Measurements from ENCODE around the gene KRT35. TPM values are rescaled to one million over a fixed set of nuclear protein-coding genes. Genes with fewer than 3 reads are reported as not detected.

KRT35 gene
- total RNA-seq, 1 donor from 2014 or later, result not detected

DNA sequence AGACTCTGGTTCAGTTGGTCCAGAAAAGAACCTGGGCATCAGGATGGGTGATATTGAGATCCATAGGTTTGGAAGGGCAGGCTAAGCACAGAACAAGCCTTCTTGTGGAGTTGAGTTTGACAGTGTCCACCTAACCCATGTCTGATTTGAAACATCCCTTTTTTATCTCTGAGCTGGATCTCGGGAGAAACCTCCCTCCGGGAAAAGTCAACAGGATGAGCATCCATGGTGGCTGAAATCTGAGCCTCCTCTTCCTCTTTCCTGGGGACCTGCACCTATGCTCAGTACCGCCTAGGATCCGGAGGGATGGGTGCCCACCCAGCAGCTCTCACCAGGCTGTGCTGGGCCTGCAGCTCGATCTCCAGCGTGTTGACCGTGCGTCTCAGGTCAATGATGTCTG is 17.2 kb downstream of the KRT35 start:
- Histone ChIP-seq H3K9ac (ENCODE audit: low read length) (no peak overlapping the region), H3K4me3 (ENCODE audit: insufficient read depth, low read depth, low read length) (no peak overlapping the region), H3K4me1 (ENCODE audit: insufficient read depth, low read length) (peaks cover 11% of the 10 kb centered on the region), H3K9me3 (ENCODE audit: insufficient read depth, low read depth, low read length) (no peaks in the 10 kb centered on the region), H3K36me3 (ENCODE audit: insufficient read depth, low read length) (no peaks in the 10 kb centered on the region), H3K79me2 (ENCODE audit: insufficient read depth, low read length) (no peaks in the 10 kb centered on the region), H2AFZ (ENCODE audit: low read depth, low read length) (no peak overlapping the region), H3K4me2 (ENCODE audit: low read length) (no peak overlapping the region), H4K20me1 (ENCODE audit: insufficient read depth, low read length) (no peaks in the 10 kb centered on the region), H3K27ac (ENCODE audit: low read depth, low read length) (no peak overlapping the region), H3K27me3 (ENCODE audit: insufficient read depth, low read length) (no peaks in the 10 kb centered on the region)
- no peak overlapping the region for H3K27ac Mint-ChIP-seq (ENCODE audit: unreplicated experiment)
- no peak overlapping the region for H3K4me3 Mint-ChIP-seq (ENCODE audit: unreplicated experiment)
- H3K27me3 Mint-ChIP-seq (ENCODE audit: low read depth, unreplicated experiment), result peaks cover 29% of the 10 kb centered on the region
- DNase-seq (ENCODE audit: low read depth) (no peak), FAIRE-seq (no peak)
- peaks cover 6% of the 10 kb centered on the region for H3K4me1 Mint-ChIP-seq (ENCODE audit: low read depth, unreplicated experiment)
- H3K9me3 Mint-ChIP-seq (ENCODE audit: unreplicated experiment), result peaks cover 7% of the 10 kb centered on the region
- TF ChIP-seq EZH2 (IDR thresholded peaks at IDR 0.05; ENCODE audit: insufficient read depth, low read length) (no peak), CTCF (IDR thresholded peaks at IDR 0.05; ENCODE audit: insufficient read depth, low read depth, low read length) (no peak)
- no peaks in the 10 kb centered on the region for H3K36me3 Mint-ChIP-seq (ENCODE audit: low read depth, unreplicated experiment)

DNA sequence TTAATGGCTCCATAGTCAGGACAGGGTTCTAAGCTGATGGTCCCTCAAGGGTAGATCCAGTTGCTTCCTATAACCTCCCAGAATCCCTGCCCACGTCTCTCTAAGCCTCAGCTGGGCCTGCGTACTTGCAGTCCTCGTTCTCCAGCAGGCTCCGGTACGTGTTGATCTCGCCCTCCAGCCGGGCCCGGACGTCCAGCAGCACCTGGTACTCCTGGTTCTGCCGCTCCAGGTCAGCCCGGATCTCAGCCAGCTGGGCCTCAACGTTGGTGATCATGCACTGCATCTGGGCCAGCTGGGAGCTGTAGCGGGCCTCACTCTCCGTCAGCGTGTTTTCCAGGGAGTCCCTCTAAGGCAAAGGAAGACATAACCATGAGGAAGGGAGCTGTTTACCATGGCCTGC is 18.2 kb downstream of the KRT35 start:
- no peaks in the 10 kb centered on the region for H3K36me3 ChIP-seq (ENCODE audit: insufficient read depth, low read length)
- Mint-ChIP-seq H3K4me3 (ENCODE audit: unreplicated experiment) (no peak overlapping the region), H3K36me3 (ENCODE audit: low read depth, unreplicated experiment) (no peaks in the 10 kb centered on the region), H3K27ac (ENCODE audit: unreplicated experiment) (no peak overlapping the region), H3K27me3 (ENCODE audit: low read depth, unreplicated experiment) (peaks cover 35% of the 10 kb centered on the region), H3K4me1 (ENCODE audit: low read depth, unreplicated experiment) (peaks cover 4% of the 10 kb centered on the region), H3K9me3 (ENCODE audit: unreplicated experiment) (peaks cover 4% of the 10 kb centered on the region)
- H3K27ac ChIP-seq (ENCODE audit: low read depth, low read length), result no peak overlapping the region
- H3K4me3 ChIP-seq (ENCODE audit: insufficient read depth, low read depth, low read length), result no peak overlapping the region
- H3K9me3 ChIP-seq (ENCODE audit: insufficient read depth, low read depth, low read length), result no peaks in the 10 kb centered on the region
- no peak overlapping the region for H3K9ac ChIP-seq (ENCODE audit: low read length)
- DNase-seq (ENCODE audit: low read depth) (no peak), FAIRE-seq (no peak)
- H3K4me1 ChIP-seq (ENCODE audit: insufficient read depth, low read length), result peaks cover 11% of the 10 kb centered on the region
- no peak overlapping the region for H3K4me2 ChIP-seq (ENCODE audit: low read length)
- H2AFZ ChIP-seq (ENCODE audit: low read depth, low read length), result no peak overlapping the region
- no peak for TF ChIP-seq EZH2 (IDR thresholded peaks at IDR 0.05; ENCODE audit: insufficient read depth, low read length)
- TF ChIP-seq CTCF (IDR thresholded peaks at IDR 0.05; ENCODE audit: insufficient read depth, low read depth, low read length), result no peak
- no peaks in the 10 kb centered on the region for H4K20me1 ChIP-seq (ENCODE audit: insufficient read depth, low read length)
- no peaks in the 10 kb centered on the region for H3K79me2 ChIP-seq (ENCODE audit: insufficient read depth, low read length)
- no peaks in the 10 kb centered on the region for H3K27me3 ChIP-seq (ENCODE audit: insufficient read depth, low read length)

DNA sequence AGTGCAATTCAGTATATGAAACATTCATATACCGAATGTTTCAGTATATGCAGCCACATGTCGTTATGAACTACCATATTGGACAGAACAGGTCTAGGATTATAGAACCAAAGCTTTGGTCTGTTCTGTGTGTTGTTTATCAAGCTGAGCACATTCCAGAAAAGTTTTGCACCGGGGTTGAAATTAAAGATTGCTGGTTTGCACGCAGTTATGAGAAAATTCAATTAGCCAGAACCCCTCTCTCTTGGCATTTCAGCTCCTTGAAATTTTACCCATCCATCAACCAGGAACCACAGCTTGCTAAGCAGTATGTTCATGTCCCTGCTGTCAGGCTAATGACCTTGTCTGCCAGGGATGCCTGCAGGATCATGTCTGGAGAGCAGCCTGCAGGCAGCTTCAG is 23.3 kb downstream of the KRT35 start:
- H3K4me1 ChIP-seq (ENCODE audit: insufficient read depth, low read length), result no peaks in the 10 kb centered on the region
- Mint-ChIP-seq H3K9me3 (ENCODE audit: unreplicated experiment) (peaks cover 11% of the 10 kb centered on the region), H3K36me3 (ENCODE audit: low read depth, unreplicated experiment) (peaks cover 3% of the 10 kb centered on the region), H3K27ac (ENCODE audit: unreplicated experiment) (no peak overlapping the region), H3K27me3 (ENCODE audit: low read depth, unreplicated experiment) (peaks cover 58% of the 10 kb centered on the region), H3K4me3 (ENCODE audit: unreplicated experiment) (no peak overlapping the region), H3K4me1 (ENCODE audit: low read depth, unreplicated experiment) (no peaks in the 10 kb centered on the region)
- DNase-seq (ENCODE audit: low read depth), result no peak
- H4K20me1 ChIP-seq (ENCODE audit: insufficient read depth, low read length), result no peaks in the 10 kb centered on the region
- H3K27ac ChIP-seq (ENCODE audit: low read depth, low read length), result no peak overlapping the region
- no peak overlapping the region for H3K4me2 ChIP-seq (ENCODE audit: low read length)
- H2AFZ ChIP-seq (ENCODE audit: low read depth, low read length), result no peak overlapping the region
- H3K9me3 ChIP-seq (ENCODE audit: insufficient read depth, low read depth, low read length), result no peaks in the 10 kb centered on the region
- H3K9ac ChIP-seq (ENCODE audit: low read length), result no peak overlapping the region
- H3K79me2 ChIP-seq (ENCODE audit: insufficient read depth, low read length), result no peaks in the 10 kb centered on the region
- no peak for FAIRE-seq
- H3K4me3 ChIP-seq (ENCODE audit: insufficient read depth, low read depth, low read length), result no peak overlapping the region
- no peaks in the 10 kb centered on the region for H3K36me3 ChIP-seq (ENCODE audit: insufficient read depth, low read length)
- H3K27me3 ChIP-seq (ENCODE audit: insufficient read depth, low read length), result peaks cover 2% of the 10 kb centered on the region
- TF ChIP-seq CTCF (IDR thresholded peaks at IDR 0.05; ENCODE audit: insufficient read depth, low read depth, low read length) (no peak), EZH2 (IDR thresholded peaks at IDR 0.05; ENCODE audit: insufficient read depth, low read length) (no peak)

All from astrocyte (in vitro differentiated cells and primary cell).